CD8-positive, alpha-beta memory T cell (primary cell): Measurements from ENCODE around the gene MS4A15. TPM values are rescaled to one million over a fixed set of nuclear protein-coding genes. Genes with fewer than 3 reads are reported as not detected.

Source experiments
- CTCF ChIA-PET: fragments of 350-600 bp; sonication (Branson Sonifier 250); formaldehyde crosslinking; loops from one replicate; lab custom pipeline; 2021; ENCODE audit warnings: antibody characterized with exemption; lab: Charles Lee
- POLR2A ChIA-PET: fragments of 350-600 bp; sonication (Branson Sonifier 250); formaldehyde crosslinking; loops from one replicate; lab custom pipeline; 2021; ENCODE audit warnings: antibody characterized with exemption; lab: Charles Lee
- DNase-seq, 5 donors: peaks; one replicate each; pipeline versions ENCODE4 v3.0.0 to v3.0.0-alpha.2; 2020 to 2022; ENCODE audit warnings: mixed read lengths in 1 of 5
- H3K27ac ChIP-seq: one replicate; pipeline ENCODE4 v1.7.0; 2013; ENCODE audit warnings: low read depth, mild to moderate bottlenecking, low read length, moderate library complexity
- H3K27me3 ChIP-seq: 2 replicates; pipeline ENCODE4 v1.7.0; 2013; ENCODE audit warnings: low read length, mild to moderate bottlenecking; ENCODE audit not compliant: insufficient read depth, poor library complexity, severe bottlenecking
- H3K36me3 ChIP-seq: 2 replicates; pipeline ENCODE4 v1.7.0; 2013; ENCODE audit warnings: mild to moderate bottlenecking, low read length, moderate library complexity; ENCODE audit not compliant: insufficient read depth
- H3K4me1 ChIP-seq: 2 replicates; pipeline ENCODE4 v1.7.0; 2013; ENCODE audit warnings: mild to moderate bottlenecking, low read length, moderate library complexity; ENCODE audit not compliant: insufficient read depth
- H3K4me3 ChIP-seq: 2 replicates; pipeline ENCODE4 v1.7.0; 2013; ENCODE audit warnings: mild to moderate bottlenecking, low read length
- H3K9me3 ChIP-seq: 2 replicates; pipeline ENCODE4 v1.7.0; 2013; ENCODE audit warnings: mild to moderate bottlenecking, low read length
- H3K27ac Mint-ChIP-seq, 8 donors: one replicate each; pipeline ENCODE4 v1.8.0; 2020 to 2021; ENCODE audit warnings: mixed read lengths in 8 of 8, mild to moderate bottlenecking in 6 of 8, inconsistent platforms in 3 of 8, moderate library complexity in 3 of 8
- H3K27me3 Mint-ChIP-seq, 2 donors: one replicate each; pipeline ENCODE4 v1.8.0; 2020 to 2021; ENCODE audit warnings: mixed read lengths in 2 of 2, mild to moderate bottlenecking in 1 of 2, moderate library complexity in 1 of 2
- H3K36me3 Mint-ChIP-seq, 3 donors: one replicate each; pipeline ENCODE4 v1.8.0; 2020 to 2021; ENCODE audit warnings: mixed read lengths in 3 of 3, inconsistent platforms in 1 of 3, mild to moderate bottlenecking in 1 of 3
- H3K4me1 Mint-ChIP-seq, 3 donors: one replicate each; pipeline ENCODE4 v1.8.0; 2020 to 2021; ENCODE audit warnings: mixed read lengths in 3 of 3, inconsistent platforms in 1 of 3, mild to moderate bottlenecking in 1 of 3
- H3K4me3 Mint-ChIP-seq, 7 donors: one replicate each; pipeline ENCODE4 v1.8.0; 2020 to 2021; ENCODE audit warnings: mixed read lengths in 7 of 7, mild to moderate bottlenecking in 6 of 7, moderate library complexity in 4 of 7, inconsistent platforms in 2 of 7
- H3K9me3 Mint-ChIP-seq, 5 donors: one replicate each; pipeline ENCODE4 v1.8.0; 2020 to 2022; ENCODE audit warnings: mixed read lengths in 5 of 5, mild to moderate bottlenecking in 3 of 5, moderate library complexity in 2 of 5, inconsistent platforms in 1 of 5
- polyA plus RNA-seq: library from polyadenylated mRNA; unstranded; fragments of 300-500 nt; fragmentation: Illumina TruSeq; gene quantifications from one replicate; pipeline ENCODE4 v1.2.3, GENCODE V29; 2021
- total RNA-seq, 2 experiments: library from RNA; stranded (reverse); gene quantifications; one replicate each; pipeline ENCODE4 v1.2.3, GENCODE V29; 2021

MS4A15 gene
- total and polyA plus RNA-seq, 3 experiments from 2014 or later = not detected

DNA sequence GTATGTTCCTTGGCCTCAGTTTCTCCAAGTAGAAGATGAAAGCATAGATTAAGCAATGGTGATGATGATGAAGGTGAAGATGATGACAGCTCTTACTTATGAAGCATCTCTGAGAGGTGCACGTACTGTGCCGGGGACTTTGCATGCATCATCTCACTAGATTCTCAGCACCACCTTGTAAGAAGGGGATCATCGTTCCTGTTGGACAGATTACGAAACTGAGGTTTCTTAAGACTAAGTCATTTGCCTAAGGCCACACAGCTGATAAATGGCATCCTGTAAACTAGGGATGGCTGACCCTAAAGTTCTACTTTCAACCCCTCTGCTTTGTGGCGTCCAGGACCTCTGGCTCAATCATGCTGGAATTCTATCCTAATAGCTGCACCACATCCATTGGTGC lies 8.7 kb downstream of the MS4A15 start:
- Mint-ChIP-seq H3K36me3 (no peaks in the 10 kb centered on the region), H3K4me3 (no peak overlapping the region), H3K9me3 (no peaks in the 10 kb centered on the region), H3K27ac (no peak overlapping the region), H3K27me3 (peaks cover 19 to 74% of the 10 kb centered on the region in 2 donors), H3K4me1 (no peaks in the 10 kb centered on the region)
- no peaks in the 10 kb centered on the region for H3K9me3 ChIP-seq
- ChIA-PET POLR2A (no interaction called here), CTCF (interaction anchor here (1.1 to 3.1 kb wide), 3 partner anchors 9 to 423 kb away, joined by 3 to 15 read pairs (median 4); partner anchors contain the start of gene MS4A15)
- no peaks in the 10 kb centered on the region for H3K36me3 ChIP-seq
- H3K4me3 ChIP-seq = no peak overlapping the region
- peaks cover 6% of the 10 kb centered on the region for H3K27me3 ChIP-seq
- DNase-seq = no peak
- H3K27ac ChIP-seq = no peak overlapping the region
- H3K4me1 ChIP-seq = no peaks in the 10 kb centered on the region

DNA sequence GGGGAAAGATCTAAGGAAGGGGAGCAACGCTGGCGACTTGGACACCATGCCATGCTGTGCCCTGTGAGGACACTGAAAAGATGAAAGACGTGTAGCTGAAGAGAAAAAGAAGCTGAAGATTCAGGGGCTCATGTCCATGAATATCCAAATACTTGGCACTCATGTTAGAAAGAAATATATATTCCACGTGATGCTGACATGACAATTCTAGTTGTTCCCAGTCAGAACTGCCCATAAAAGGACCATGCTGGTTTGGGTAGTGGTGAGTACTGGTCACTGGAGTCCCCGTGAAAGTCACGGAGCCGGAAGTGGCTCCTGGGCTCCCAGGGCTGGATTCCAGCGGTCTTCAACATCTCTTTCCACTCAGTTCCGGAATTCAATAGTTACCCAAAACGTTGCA lies 9.9 kb downstream of the MS4A15 start:
- H3K27ac ChIP-seq = no peak overlapping the region
- H3K27ac Mint-ChIP-seq = no peak overlapping the region
- H3K4me1 Mint-ChIP-seq = no peaks in the 10 kb centered on the region
- no peak overlapping the region for H3K4me3 ChIP-seq
- peaks cover 18 to 66% of the 10 kb centered on the region in 2 donors for H3K27me3 Mint-ChIP-seq
- H3K4me3 Mint-ChIP-seq = peak overlapping the region in 1 of 7 donors; percentile 32
- no peaks in the 10 kb centered on the region for H3K9me3 Mint-ChIP-seq
- CTCF ChIA-PET = interaction anchor here (3.1 kb wide), 1 partner anchor 9 kb away, joined by 15 read pairs; no protein-coding TSS in a partner anchor
- no peaks in the 10 kb centered on the region for H3K36me3 ChIP-seq
- peaks cover 6% of the 10 kb centered on the region for H3K27me3 ChIP-seq
- H3K9me3 ChIP-seq = no peaks in the 10 kb centered on the region
- no peaks in the 10 kb centered on the region for H3K36me3 Mint-ChIP-seq
- POLR2A ChIA-PET = no interaction called here
- H3K4me1 ChIP-seq = no peaks in the 10 kb centered on the region
- no peak for DNase-seq

DNA sequence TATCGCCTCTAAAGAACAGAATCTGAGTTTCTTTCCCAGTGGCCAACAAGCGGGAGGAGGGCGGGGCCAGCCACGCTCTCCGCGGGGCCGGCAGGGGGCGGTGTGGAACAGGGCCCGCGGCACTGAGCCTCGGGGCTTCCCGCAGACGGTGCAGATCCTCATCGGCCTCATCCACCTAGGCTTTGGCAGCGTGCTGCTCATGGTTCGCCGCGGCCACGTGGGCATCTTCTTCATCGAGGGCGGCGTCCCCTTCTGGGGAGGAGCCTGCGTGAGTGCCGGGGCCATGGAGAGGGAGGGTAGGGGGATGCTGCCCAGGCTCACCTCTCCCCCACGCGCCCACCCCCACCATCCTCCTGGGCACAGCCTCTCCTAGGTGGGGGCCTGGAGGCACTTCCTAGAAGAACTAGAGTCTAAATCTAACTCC lies 10.7 kb downstream of the MS4A15 start:
- H3K27ac ChIP-seq = no peak overlapping the region
- POLR2A ChIA-PET = no interaction called here
- no peaks in the 10 kb centered on the region for H3K9me3 ChIP-seq
- no peaks in the 10 kb centered on the region for H3K4me1 ChIP-seq
- no peak overlapping the region for H3K4me3 ChIP-seq
- DNase-seq = no peak
- H3K36me3 ChIP-seq = no peaks in the 10 kb centered on the region
- peaks cover 18 to 63% of the 10 kb centered on the region in 2 donors for H3K27me3 Mint-ChIP-seq
- H3K4me1 Mint-ChIP-seq = peaks cover 0 to 2% (median 0%) of the 10 kb centered on the region in 3 donors
- H3K4me3 Mint-ChIP-seq = no peak overlapping the region
- no peak overlapping the region for H3K27ac Mint-ChIP-seq
- H3K36me3 Mint-ChIP-seq = no peaks in the 10 kb centered on the region
- no peaks in the 10 kb centered on the region for H3K9me3 Mint-ChIP-seq
- CTCF ChIA-PET = no interaction called here
- peaks cover 6% of the 10 kb centered on the region for H3K27me3 ChIP-seq

DNA sequence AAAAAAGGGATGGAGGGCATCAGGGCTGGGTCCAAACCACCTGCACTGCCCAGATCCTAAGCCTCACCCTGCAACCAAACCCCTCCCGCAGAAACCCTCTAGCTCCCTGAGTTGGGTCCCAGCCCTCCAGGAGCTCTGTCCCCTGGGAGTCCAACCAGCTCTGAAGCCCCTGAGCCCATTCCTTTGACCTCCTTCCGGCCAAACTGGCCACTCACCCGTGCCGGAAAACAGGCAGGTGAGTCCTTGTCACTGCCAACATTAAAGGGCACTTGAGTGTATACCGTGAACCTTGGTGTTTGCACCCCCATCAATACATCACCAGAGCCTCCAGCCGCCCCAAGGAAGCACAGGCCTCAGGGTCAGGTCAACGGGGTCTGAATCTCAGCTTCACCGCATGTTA lies 11.5 kb downstream of the MS4A15 start:
- Histone ChIP-seq H3K36me3 (no peaks in the 10 kb centered on the region), H3K27ac (no peak overlapping the region), H3K4me1 (no peaks in the 10 kb centered on the region), H3K9me3 (no peaks in the 10 kb centered on the region), H3K4me3 (no peak overlapping the region), H3K27me3 (peaks cover 6% of the 10 kb centered on the region)
- Mint-ChIP-seq H3K4me3 (no peak overlapping the region), H3K9me3 (no peaks in the 10 kb centered on the region), H3K36me3 (no peaks in the 10 kb centered on the region), H3K27me3 (peaks cover 15 to 55% of the 10 kb centered on the region in 2 donors), H3K4me1 (peaks cover 0 to 2% (median 0%) of the 10 kb centered on the region in 3 donors), H3K27ac (no peak overlapping the region)
- POLR2A ChIA-PET = no interaction called here
- no peak for DNase-seq
- CTCF ChIA-PET = no interaction called here

DNA sequence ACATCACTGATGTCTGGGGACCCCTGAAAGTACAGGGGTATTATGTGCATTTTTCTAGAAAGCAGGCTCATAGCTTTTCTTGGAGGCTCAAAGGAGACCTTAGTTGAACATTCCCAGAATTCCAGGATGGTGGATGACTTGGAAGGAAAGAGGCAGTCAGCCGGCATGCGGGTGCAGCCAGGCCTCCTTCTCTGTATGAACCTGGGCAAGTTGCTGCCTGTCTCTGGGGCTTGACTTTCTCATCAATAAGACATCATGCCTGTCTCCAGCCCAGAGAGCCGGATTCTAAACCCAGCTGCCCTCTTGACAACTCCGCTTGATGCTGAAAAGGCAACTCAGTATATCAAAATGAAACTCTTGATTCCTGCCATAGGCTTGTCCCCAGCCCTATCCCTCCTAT lies 12.6 kb downstream of the MS4A15 start:
- H3K27ac Mint-ChIP-seq = no peak overlapping the region
- ChIA-PET POLR2A (no interaction called here), CTCF (no interaction called here)
- Histone ChIP-seq H3K4me3 (no peak overlapping the region), H3K36me3 (no peaks in the 10 kb centered on the region), H3K9me3 (no peaks in the 10 kb centered on the region), H3K27me3 (peaks cover 6% of the 10 kb centered on the region), H3K4me1 (no peaks in the 10 kb centered on the region), H3K27ac (no peak overlapping the region)
- no peaks in the 10 kb centered on the region for H3K9me3 Mint-ChIP-seq
- no peak for DNase-seq
- no peaks in the 10 kb centered on the region for H3K36me3 Mint-ChIP-seq
- H3K27me3 Mint-ChIP-seq = peaks cover 16 to 47% of the 10 kb centered on the region in 2 donors
- H3K4me1 Mint-ChIP-seq = peaks cover under 1 to 2% (median under 1%) of the 10 kb centered on the region in 3 donors
- H3K4me3 Mint-ChIP-seq = no peak overlapping the region

DNA sequence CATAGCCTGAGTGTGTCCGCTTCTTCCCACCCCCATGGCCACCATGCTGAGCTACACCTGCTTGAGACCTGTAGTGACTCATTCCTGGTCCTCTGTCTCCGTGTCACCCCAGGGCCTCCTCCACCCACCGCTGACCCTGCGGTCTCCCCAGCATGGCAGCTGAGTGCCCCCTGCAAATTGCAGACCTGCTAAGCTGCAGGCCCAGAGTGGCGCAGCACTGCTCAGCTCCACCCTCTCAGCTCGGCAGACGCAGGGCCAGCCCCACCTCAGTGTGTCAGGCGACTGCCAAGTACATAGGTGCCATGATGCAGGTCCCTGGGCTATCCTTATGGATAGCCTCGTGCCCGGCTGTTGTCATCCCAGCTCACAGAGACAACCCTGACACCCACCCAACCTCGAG lies 13.1 kb downstream of the MS4A15 start:
- Mint-ChIP-seq H3K36me3 (no peaks in the 10 kb centered on the region), H3K27me3 (peaks cover 13 to 45% of the 10 kb centered on the region in 2 donors), H3K9me3 (no peaks in the 10 kb centered on the region), H3K27ac (no peak overlapping the region), H3K4me3 (no peak overlapping the region), H3K4me1 (peaks cover 5 to 7% (median 6%) of the 10 kb centered on the region in 3 donors)
- DNase-seq = no peak
- H3K36me3 ChIP-seq = no peaks in the 10 kb centered on the region
- no peak overlapping the region for H3K4me3 ChIP-seq
- ChIA-PET POLR2A (no interaction called here), CTCF (no interaction called here)
- H3K4me1 ChIP-seq = no peaks in the 10 kb centered on the region
- no peak overlapping the region for H3K27ac ChIP-seq
- no peaks in the 10 kb centered on the region for H3K9me3 ChIP-seq
- peaks cover 6% of the 10 kb centered on the region for H3K27me3 ChIP-seq

DNA sequence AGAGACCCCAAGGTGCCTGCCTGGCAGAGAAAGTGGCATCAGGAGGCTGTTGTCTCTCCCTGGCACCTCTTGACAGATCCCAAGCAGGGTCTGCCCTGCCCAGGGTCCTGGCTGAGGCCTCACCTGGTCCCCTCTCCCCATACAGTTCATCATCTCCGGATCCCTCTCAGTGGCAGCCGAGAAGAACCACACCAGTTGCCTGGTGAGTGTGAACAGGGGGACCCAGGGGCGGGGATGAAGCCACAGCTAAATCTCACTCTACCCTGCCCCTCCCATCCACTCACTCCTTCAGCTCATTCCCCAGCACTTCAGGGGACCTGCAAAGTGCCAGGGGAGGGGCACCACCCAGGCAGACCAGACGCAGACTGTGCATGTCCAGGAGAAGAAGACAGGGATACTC lies 14.5 kb downstream of the MS4A15 start:
- peaks cover 13 to 40% of the 10 kb centered on the region in 2 donors for H3K27me3 Mint-ChIP-seq
- no peak for DNase-seq
- Histone ChIP-seq H3K4me1 (no peaks in the 10 kb centered on the region), H3K36me3 (no peaks in the 10 kb centered on the region), H3K27me3 (peaks cover 6% of the 10 kb centered on the region), H3K9me3 (no peaks in the 10 kb centered on the region), H3K4me3 (no peak overlapping the region), H3K27ac (no peak overlapping the region)
- POLR2A ChIA-PET = no interaction called here
- no peaks in the 10 kb centered on the region for H3K36me3 Mint-ChIP-seq
- no peak overlapping the region for H3K4me3 Mint-ChIP-seq
- H3K27ac Mint-ChIP-seq = no peak overlapping the region
- CTCF ChIA-PET = no interaction called here
- H3K4me1 Mint-ChIP-seq = peaks cover 10 to 13% (median 11%) of the 10 kb centered on the region in 3 donors
- no peaks in the 10 kb centered on the region for H3K9me3 Mint-ChIP-seq

DNA sequence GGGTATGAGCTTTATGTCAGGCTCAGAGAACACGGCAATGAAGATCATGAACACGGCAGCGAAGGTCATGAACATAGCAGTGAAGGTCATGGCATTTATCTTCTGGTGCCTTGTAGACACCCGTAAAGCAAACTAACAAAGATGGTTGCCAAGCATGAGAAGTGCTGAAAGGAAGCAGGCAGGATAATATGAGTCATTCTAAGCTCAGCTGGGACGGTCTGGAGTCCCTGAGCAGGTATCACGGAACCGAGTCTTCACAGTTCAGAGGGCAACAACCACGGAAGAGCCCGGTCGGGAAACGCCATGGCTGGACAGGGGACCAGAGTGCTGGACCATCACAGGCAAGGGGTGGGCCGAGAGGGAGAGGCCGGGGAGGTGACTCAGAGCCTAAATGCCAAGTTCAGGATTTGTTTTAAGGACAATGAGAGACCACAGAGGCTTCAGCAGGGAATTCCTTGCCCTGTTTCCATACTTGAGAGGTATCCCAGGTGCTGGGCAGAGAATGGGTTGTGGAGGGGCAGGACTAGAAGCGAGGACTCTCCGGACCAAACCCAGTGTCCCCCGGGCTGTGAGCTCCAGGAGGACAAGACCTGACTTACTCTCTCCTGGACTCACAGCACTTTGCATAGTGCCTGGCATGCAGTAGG lies 15.3 kb downstream of the MS4A15 start:
- Histone ChIP-seq H3K4me1 (no peaks in the 10 kb centered on the region), H3K36me3 (no peaks in the 10 kb centered on the region), H3K4me3 (no peak overlapping the region), H3K9me3 (no peaks in the 10 kb centered on the region), H3K27ac (no peak overlapping the region), H3K27me3 (peaks cover 4% of the 10 kb centered on the region)
- no peak overlapping the region for H3K4me3 Mint-ChIP-seq
- ChIA-PET CTCF (no interaction called here), POLR2A (no interaction called here)
- H3K9me3 Mint-ChIP-seq = no peaks in the 10 kb centered on the region
- no peak for DNase-seq
- H3K27me3 Mint-ChIP-seq = peaks cover 13 to 32% of the 10 kb centered on the region in 2 donors
- H3K4me1 Mint-ChIP-seq = peaks cover 10 to 13% (median 11%) of the 10 kb centered on the region in 3 donors
- H3K27ac Mint-ChIP-seq = no peak overlapping the region
- no peaks in the 10 kb centered on the region for H3K36me3 Mint-ChIP-seq
